ENCODE results near the gene MFSD6L.
"Not testable (repeated sequence)": the region's sequence is repeated elsewhere in the genome, so short reads cannot be mapped to it uniquely, and the experiment has no call there.

Gene MFSD6L

DNA sequence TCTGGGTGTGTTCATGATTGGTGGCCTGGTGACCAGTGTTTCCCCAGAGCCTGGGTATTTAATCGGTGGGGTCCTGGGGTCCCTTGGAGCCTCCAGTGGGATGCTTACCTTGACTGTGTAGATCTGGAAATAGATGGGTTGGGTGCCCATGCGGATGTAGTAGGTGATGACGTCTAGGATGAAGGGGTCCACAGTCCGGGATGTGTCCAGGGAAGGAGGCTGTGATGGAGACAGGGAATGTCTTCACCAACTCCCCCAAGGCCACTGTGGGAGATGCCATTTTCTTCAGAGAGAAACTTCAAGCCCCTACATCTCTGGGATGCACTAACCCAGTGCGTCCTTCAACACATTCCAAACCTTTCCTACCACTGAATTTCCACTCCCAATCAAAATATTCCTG lies 24.1 kb upstream of the MFSD6L start:
- no peak for DNase-seq

DNA sequence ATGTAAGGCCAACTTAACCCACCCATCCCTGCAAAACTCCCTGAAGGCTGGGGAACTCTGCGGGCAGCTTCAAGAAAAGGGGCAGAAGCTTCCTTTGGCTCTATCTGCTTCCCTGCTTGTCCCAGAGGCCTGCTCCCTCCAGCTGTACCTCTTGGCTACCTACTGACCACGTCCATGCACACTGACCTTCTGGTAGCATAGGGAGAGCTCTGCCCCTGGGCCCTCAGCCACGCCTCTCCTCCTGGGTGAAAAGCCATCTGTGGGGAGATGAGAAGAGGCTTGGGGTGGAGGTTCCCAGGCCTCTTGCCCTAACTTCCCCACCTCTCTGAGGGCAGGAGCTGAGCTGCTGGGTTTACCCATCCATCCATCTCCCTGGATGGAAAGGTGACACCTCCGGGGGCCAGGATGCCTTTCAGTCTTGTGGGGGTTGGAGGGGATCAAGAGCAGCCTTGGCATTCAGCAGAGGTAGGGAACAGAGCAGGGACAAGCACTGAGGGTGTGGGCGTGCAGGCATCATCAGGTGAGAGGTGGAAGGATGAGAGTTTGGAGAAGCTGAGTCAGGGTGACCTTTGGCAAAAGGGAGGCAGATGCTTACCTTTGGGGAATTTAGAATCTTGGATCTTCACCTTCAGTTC lies 23.4 kb upstream of the MFSD6L start:
- no peak for DNase-seq

DNA sequence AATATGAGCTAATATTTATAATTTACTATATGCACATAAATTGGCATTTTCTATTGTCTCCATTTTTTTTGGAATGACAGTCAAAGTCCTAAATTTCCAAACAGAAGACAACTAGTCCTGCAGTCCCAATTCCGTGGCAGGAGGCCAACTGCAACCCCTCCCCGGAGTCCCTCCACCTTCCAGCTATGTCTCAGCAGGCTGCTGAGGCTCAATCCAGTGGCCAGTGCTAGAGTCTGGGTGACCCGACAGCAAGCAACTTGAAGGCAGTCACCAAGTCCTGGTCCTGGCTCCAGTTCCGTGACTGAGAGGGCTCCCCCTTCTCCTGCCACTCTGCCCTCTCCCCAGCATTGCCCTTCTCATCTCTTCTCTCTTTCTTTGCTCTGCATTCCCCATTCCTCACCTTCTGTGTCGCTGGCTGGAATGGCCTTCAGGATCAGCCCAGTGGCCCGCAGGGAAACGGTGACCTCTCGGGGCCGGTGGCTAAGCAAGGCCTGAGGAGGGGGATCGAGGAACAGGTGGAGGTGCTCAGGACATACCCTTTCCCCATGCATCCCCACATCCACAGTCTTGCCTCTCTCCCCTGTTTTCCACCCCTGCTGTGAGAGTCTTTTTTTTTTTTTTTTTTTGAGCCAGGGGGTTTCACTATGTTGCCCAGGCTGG lies 22.4 kb upstream of the MFSD6L start:
- DNase-seq: no peak

DNA sequence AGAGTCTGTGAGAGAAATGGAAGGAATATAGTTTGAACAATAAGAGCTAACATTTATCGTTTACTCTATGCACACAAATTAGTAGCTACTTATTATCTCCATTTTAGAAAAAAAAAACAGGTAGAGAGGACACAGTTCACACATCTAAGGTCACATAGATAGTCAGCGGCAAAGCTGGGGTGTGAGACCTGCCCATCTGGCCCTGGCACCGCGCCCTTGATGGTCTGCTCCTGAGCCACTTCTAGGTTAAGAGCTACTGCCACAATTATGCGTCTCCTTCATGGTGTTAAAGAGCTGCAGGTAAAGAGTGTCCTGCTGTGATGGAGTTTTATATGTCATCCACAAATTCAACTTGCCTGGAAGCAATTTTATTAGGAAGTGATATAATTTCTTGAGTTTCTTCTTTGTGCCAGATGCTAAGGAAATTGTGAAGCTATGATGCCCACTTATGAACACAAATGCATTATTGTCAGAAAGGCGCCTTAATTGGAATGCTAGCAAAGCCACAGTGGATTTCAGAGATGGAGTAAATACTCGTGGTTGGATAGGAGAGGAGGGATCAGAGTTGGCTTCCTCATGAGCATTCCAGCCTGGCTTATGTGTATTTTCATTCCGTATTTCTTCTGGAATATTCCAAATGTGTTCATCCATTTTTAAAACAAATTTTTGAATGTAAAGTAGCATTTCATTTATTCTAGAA lies 21.3 kb upstream of the MFSD6L start:
- no peak for DNase-seq

GRCh38 chr17:8818654-8819330 lies 19.6 kb upstream of the MFSD6L start:
- no peak for DNase-seq

DNA sequence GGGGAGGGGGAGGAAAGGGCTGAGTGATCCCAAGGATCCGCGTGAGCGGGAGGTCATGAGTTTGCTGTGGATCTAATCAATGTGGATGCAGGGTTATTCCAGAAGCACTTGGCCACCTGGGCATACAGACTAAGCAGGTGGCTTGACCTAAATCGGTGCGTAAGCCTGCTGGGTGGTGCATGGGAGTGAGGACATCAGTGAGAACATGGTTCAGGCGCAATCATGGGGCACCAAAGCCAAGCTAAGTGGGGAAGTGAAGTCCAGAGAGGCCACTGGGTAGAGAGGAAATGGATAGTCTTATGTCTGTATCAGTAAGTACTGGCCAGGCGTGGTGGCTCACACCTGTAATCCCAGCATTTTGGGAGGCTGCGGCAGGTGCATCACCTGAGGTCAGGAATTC lies 18.9 kb upstream of the MFSD6L start:
- DNase-seq: no peak

DNA sequence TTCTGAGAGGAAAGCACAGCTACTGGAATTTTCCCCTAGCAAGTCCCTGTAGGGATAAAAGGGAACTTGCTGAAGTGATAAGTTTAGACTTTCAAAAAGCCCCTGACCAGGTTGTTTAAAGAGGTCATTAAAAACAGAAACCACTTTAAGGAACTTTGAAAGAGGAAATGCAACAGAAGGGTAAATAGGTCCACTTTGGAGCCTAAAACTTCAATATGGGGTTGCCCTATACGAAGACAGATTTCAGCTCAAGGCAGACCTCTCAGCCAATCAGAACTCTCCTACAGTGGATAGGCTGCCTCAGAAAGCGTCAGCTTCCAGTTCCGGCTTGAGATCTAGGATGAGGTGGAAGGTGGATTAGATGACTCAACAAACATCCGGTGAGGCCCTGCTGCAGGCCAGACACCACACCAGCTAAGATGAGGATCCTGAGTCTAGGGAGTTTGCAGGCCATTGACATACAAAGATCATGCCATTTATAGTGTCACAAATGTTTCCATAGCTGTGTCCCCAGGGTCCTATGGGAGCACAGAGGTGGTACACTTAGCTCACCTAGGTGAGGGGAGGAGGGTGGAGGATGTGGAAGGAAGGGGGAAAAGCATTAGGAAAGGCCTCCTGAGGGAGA lies 7.9 kb upstream of the MFSD6L start:
- no peak for DNase-seq

GRCh38 chr17:8806253-8806925 lies 7.2 kb upstream of the MFSD6L start:
- no peak for DNase-seq

DNA sequence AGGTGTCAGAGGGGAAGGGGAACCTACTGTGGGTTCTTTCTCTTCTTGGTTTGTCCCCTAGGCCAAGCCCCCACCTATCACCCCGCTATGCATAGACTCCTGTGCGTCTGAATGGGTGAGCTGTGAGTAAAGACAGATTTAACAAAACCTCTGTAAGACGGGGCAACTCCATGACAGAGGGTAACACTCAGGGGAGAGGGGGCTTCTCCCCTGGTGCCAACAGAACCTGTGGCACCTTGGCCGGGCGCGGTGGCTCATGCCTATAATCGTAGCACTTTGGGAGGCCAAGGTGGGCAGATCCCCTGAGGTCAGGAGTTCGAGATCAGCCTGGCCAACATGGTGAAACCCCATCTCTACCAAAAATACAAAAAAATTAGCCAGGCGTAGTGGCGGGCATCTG lies 6.2 kb upstream of the MFSD6L start:
- not testable (repeated sequence) for DNase-seq

GRCh38 chr17:8803531-8804420 lies 4.6 kb upstream of the MFSD6L start:
- no peak for DNase-seq

- DNase-seq: no peak
Observed at GRCh38 chr17:8801135-8801840, 2.1 kb upstream of the MFSD6L start.

GRCh38 chr17:8800656-8801055 lies 1.5 kb upstream of the MFSD6L start:
- no peak for DNase-seq

- no peak for DNase-seq
Observed at GRCh38 chr17:8799570-8800212, 526 bp upstream of the MFSD6L start.

DNA sequence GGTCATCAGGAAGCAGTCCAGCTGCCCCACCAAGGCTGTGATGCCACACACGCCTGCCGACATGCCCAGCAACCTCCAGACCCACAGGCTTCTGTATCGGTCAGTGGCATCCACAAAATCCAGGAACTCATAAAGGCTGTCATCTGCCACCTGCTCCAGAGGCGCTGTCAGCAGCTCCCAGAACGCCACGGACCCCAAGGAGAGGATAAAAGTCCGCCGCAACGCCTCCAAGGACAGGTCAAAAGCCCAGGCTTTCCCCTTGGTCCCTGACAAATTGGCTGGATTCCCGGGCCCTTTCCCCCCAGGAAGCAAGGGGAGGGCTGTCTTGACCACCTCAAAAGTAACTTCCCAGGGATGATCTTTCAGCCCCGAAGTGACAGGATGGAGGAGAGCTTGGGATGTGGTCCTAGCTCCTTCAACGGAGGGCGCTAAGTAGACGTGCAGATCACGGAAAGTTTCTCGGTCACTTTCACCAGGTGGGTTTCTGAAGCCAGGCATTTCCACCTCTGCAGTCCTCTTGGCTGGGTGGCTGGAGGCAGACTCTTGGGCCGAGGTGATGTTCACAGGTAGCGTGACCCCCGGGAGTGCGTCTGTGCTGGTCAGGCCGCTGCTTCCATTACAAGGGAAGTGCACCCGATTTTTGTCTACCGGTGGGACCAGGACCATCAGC lies 854 bp downstream of the MFSD6L start:
- DNase-seq: no peak

DNA sequence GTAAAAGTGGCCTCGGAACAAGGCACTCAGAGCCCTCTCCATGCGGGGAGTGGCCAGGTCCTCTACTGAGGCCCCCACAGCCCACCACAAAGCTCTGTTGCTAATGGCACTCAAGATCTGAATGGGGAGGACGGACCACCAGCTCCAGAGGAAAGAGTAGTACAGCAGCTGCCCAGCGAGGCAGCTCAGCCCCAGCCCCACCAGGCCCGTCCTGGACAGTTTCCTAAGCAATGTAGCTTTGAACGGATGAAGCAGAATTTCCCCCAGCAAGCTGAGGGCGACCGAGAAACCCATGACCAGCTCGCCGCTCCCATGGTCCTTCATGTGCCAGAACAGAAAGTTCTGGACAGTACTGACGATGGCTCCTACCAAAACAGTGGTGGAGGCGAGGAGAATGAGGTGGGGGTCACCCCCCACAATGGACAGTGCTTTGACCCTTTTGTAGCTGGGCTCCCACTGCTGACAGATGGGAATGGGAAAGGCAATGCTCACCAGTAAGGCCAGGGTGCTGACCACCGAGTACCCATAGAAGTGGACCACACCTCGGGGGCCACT lies 1.5 kb downstream of the MFSD6L start:
- no peak for DNase-seq

DNA sequence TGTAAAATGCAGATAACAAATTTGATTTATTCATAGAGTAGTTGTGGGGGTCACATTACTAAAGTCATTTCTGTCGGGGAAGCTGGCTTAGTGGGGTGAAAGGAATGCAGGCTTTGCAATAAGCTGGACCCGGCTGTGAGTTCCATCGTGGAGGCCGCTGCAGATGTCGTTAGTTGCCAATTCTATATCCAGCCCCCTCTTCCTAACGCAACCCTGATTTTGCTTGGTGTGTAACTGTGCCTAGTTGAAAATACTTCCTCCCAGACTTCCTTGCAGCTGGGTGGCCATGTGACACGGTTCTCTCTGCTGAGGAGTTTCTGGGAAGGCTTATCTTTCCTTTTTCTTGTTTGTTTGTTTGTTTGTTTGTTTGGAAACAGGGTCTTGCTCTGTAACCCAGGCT lies 4.5 kb downstream of the MFSD6L start:
- DNase-seq: no peak

- DNase-seq: no peak
Observed at GRCh38 chr17:8793649-8794048, 5.5 kb downstream of the MFSD6L start.

DNA sequence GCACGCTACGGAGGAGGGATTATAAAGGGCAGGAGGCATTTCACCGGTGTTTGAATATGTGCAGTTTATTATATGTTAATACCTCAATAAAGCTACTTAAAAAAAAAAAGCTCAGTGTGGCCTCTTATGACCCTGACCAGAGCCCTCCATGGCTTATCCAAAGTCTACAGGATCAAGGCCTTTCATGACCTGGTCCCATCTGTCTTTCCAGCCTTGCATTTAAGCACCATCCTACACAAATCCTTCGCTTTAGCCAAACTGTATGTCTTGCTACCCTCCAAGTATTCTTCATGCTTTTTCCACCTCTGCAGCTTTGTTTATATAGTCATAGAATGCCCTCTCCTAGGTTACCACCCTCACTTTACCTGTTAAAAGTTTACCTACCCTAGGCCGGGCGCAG lies 6.5 kb downstream of the MFSD6L start:
- no peak for DNase-seq

GRCh38 chr17:8791910-8792270 lies 7.3 kb downstream of the MFSD6L start:
- DNase-seq: no peak
